Measurements from ENCODE around the gene GRK6. TPM values are rescaled to one million over a fixed set of nuclear protein-coding genes. Genes with fewer than 3 reads are reported as not detected.

Gene GRK6
- total and polyA plus RNA-seq, 9 of the 15 experiments (the other 6 are each of a cell fraction or from before 2014, with no cell fraction given): 0.63 to 122 (median 44.5) TPM

DNA sequence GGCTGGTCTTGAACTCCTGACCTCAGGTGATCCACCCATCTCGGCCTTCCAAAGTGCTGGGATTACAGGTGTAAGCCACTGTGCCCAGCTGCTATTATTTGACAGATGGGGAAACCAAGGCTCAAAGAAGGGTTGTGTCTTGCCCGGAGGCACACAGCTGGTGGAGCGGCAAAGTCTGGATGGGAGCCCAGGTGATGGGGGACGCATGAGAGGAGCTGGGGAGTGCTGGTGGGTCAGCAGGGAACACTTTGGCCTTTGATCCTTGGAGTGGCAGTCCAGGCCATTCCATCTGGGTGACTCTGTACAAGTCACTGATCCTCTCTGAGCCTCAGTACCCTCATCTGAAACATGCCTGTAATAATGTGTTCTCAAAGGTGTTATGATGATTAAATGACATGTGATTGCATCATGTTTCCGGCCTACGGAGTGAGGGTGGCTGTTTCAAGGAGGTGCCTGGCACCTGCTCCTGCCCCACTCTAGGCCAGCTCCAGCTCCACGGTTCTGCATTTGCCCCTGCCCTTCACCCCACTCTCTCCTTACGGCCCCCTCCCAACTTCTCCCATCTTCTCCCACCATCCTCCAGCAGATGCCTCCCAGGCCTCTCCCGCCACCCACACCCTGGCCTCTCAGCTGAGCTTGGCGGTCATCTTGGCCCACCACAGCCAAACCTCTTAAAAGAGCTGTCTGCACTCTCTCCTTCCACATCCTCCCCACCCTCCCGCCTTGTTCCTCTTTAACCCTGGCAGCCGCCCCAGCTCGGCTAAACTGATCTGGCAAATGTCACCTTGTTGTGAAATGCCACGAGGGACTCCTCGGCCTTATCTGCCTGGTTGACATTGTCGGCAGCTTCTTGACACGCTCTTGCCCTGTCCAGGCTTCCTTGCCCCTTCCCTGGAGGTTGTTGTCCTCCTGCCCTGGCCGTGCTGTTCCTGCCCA lies 52.5 kb downstream of the GRK6 start (continued):
- TF ChIP-seq, protein P1, sequence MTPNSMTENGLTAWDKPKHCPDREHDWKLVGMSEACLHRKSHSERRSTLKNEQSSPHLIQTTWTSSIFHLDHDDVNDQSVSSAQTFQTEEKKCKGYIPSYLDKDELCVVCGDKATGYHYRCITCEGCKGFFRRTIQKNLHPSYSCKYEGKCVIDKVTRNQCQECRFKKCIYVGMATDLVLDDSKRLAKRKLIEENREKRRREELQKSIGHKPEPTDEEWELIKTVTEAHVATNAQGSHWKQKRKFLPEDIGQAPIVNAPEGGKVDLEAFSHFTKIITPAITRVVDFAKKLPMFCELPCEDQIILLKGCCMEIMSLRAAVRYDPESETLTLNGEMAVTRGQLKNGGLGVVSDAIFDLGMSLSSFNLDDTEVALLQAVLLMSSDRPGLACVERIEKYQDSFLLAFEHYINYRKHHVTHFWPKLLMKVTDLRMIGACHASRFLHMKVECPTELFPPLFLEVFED (CRISPR knock-in tag; conservative IDR thresholded peaks at IDR 0.05): peak; percentile 93
- TF ChIP-seq BHLHE40 (IDR thresholded peaks at IDR 0.05; ENCODE audit: low read length): peak; percentile 71
- TF ChIP-seq HEY1 (CRISPR knock-in tag; IDR thresholded peaks at IDR 0.05; ENCODE audit: borderline replicate concordance): no peak
- peak; percentile 24; the same call in 1 of the 2 replicates for TF ChIP-seq GTF2A2 (tag; IDR thresholded peaks at IDR 0.05)
- TF ChIP-seq, protein P2, sequence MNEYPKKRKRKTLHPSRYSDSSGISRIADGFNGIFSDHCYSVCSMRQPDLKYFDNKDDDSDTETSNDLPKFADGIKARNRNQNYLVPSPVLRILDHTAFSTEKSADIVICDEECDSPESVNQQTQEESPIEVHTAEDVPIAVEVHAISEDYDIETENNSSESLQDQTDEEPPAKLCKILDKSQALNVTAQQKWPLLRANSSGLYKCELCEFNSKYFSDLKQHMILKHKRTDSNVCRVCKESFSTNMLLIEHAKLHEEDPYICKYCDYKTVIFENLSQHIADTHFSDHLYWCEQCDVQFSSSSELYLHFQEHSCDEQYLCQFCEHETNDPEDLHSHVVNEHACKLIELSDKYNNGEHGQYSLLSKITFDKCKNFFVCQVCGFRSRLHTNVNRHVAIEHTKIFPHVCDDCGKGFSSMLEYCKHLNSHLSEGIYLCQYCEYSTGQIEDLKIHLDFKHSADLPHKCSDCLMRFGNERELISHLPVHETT (CRISPR knock-in tag; conservative IDR thresholded peaks at IDR 0.05 in 1 of 2, IDR thresholded peaks at IDR 0.05 in 1 of 2): 0 out of 4 replicates have a peak, but pooled peaks of 1 of the 2 experiments have one; percentile 27
- no peak for TF ChIP-seq NCOA1 (IDR thresholded peaks at IDR 0.05; ENCODE audit: low read depth)
- TF ChIP-seq TEAD4 (IDR thresholded peaks at IDR 0.05; ENCODE audit: low read length): 0 out of 2 replicates have a peak, but pooled peaks have one; percentile 6
- no peak for TF ChIP-seq TEAD4 (CRISPR knock-in tag; IDR thresholded peaks at IDR 0.05; ENCODE audit: borderline replicate concordance)
- no peak for TF ChIP-seq NUFIP1 (IDR thresholded peaks at IDR 0.05; ENCODE audit: partially characterized antibody)
- TF ChIP-seq, protein P3, sequence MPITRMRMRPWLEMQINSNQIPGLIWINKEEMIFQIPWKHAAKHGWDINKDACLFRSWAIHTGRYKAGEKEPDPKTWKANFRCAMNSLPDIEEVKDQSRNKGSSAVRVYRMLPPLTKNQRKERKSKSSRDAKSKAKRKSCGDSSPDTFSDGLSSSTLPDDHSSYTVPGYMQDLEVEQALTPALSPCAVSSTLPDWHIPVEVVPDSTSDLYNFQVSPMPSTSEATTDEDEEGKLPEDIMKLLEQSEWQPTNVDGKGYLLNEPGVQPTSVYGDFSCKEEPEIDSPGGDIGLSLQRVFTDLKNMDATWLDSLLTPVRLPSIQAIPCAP (CRISPR knock-in tag; IDR thresholded peaks at IDR 0.05; ENCODE audit: borderline replicate concordance): no peak
- no peak for TF ChIP-seq IRF2 (CRISPR knock-in tag; IDR thresholded peaks at IDR 0.05)
- TF ChIP-seq ELF4 (CRISPR knock-in tag; IDR thresholded peaks at IDR 0.05): peak; percentile 91
- 0 out of 2 replicates have a peak, but pooled peaks have one; percentile 34 for TF ChIP-seq MYC (IDR thresholded peaks at IDR 0.05; ENCODE audit: low read depth, low read length)
- no peak for TF ChIP-seq MYC (CRISPR knock-in tag; IDR thresholded peaks at IDR 0.05; ENCODE audit: borderline replicate concordance, low read depth)
- TF ChIP-seq, protein P4, sequence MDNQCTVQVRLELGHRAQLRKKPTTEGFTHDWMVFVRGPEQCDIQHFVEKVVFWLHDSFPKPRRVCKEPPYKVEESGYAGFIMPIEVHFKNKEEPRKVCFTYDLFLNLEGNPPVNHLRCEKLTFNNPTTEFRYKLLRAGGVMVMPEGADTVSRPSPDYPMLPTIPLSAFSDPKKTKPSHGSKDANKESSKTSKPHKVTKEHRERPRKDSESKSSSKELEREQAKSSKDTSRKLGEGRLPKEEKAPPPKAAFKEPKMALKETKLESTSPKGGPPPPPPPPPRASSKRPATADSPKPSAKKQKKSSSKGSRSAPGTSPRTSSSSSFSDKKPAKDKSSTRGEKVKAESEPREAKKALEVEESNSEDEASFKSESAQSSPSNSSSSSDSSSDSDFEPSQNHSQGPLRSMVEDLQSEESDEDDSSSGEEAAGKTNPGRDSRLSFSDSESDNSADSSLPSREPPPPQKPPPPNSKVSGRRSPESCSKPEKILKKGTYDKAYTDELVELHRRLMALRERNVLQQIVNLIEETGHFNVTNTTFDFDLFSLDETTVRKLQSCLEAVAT (IDR thresholded peaks at IDR 0.05): no peak
- TF ChIP-seq CXXC5 (CRISPR knock-in tag; IDR thresholded peaks at IDR 0.05): peak; percentile 72
- peak; percentile 72 for TF ChIP-seq ZSCAN32 (CRISPR knock-in tag; IDR thresholded peaks at IDR 0.05)
- TF ChIP-seq FOXA3 (CRISPR knock-in tag; conservative IDR thresholded peaks at IDR 0.05 in 1 of 2, IDR thresholded peaks at IDR 0.05 in 1 of 2): no peak
- TF ChIP-seq, protein P5, sequence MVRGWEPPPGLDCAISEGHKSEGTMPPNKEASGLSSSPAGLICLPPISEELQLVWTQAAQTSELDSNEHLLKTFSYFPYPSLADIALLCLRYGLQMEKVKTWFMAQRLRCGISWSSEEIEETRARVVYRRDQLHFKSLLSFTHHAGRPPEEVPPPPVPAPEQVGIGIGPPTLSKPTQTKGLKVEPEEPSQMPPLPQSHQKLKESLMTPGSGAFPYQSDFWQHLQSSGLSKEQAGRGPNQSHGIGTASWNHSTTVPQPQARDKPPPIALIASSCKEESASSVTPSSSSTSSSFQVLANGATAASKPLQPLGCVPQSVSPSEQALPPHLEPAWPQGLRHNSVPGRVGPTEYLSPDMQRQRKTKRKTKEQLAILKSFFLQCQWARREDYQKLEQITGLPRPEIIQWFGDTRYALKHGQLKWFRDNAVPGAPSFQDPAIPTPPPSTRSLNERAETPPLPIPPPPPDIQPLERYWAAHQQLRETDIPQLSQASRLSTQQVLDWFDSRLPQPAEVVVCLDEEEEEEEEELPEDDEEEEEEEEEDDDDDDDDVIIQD (CRISPR knock-in tag; IDR thresholded peaks at IDR 0.05): no peak
- no peak for TF ChIP-seq ZNF232 (CRISPR knock-in tag; IDR thresholded peaks at IDR 0.05)

Data from K562 (cell line).